Small intestine (tissue), 7 donors: ENCODE measurements around the gene NPAS2. TPM values are rescaled to one million over a fixed set of nuclear protein-coding genes. Genes with fewer than 3 reads are reported as not detected.

Experiments
- DNase-seq, 2 donors: peaks; one replicate each; pipeline versions ENCODE4 v3.0.0 to v3.0.0-alpha.2; 2013
- FAIRE-seq: peaks from 2 replicates; lab custom pipeline; 2012; peaks lifted over from hg19 to GRCh38; lab: Jason Lieb, UNC
- H3K27ac ChIP-seq, 3 donors: one replicate each; pipeline ENCODE4 v1.5.1; 2013; ENCODE audit warnings: low read length in 2 of 3, mild to moderate bottlenecking in 2 of 3, control low read depth in 1 of 3, inconsistent platforms in 1 of 3, low read depth in 1 of 3, moderate library complexity in 1 of 3
- H3K27me3 ChIP-seq, 3 donors: one replicate each; pipeline ENCODE4 v1.6.1; 2013; ENCODE audit warnings: low read length in 3 of 3, inconsistent platforms in 1 of 3; ENCODE audit not compliant: control insufficient read depth in 3 of 3, insufficient read depth in 3 of 3
- H3K36me3 ChIP-seq, 3 donors: one replicate each; pipeline ENCODE4 v1.6.1; 2013; ENCODE audit warnings: low read length in 3 of 3, inconsistent platforms in 1 of 3, low read depth in 1 of 3, mild to moderate bottlenecking in 1 of 3, moderate library complexity in 1 of 3; ENCODE audit not compliant: control insufficient read depth in 3 of 3, insufficient read depth in 2 of 3
- H3K4me1 ChIP-seq, 3 donors: one replicate each; pipeline ENCODE4 v1.6.1; 2013; ENCODE audit warnings: low read length in 2 of 3, inconsistent platforms in 1 of 3, low read depth in 1 of 3, mild to moderate bottlenecking in 1 of 3, moderate library complexity in 1 of 3; ENCODE audit not compliant: control insufficient read depth in 3 of 3, insufficient read depth in 2 of 3
- H3K4me3 ChIP-seq, 3 donors: one replicate each; pipeline ENCODE4 v1.5.1; 2013; ENCODE audit warnings: low read length in 3 of 3, control low read depth in 1 of 3, inconsistent platforms in 1 of 3, low read depth in 1 of 3, mild to moderate bottlenecking in 1 of 3, moderate library complexity in 1 of 3
- H3K9me3 ChIP-seq, 2 donors: one replicate each; pipeline ENCODE4 v1.6.1; 2013; ENCODE audit warnings: low read depth in 1 of 2, low read length in 1 of 2; ENCODE audit not compliant: control insufficient read depth in 2 of 2, insufficient read depth in 1 of 2
- WGBS, 3 donors: extraction: QIAGEN DNeasy Blood & Tissue Kit; methylation state at CpG; one replicate each; pipeline ENCODE4 v1.1.7; 2013; 5-methylcytosine and 5-hydroxymethylcytosine counted together
- polyA plus RNA-seq, 4 donors: library from polyadenylated mRNA; stranded (reverse) in 3 of 4; unstranded in 1 of 4; fragments of 200-250 nt in 3 of 4; fragments of 120-200 nt in 1 of 4; gene quantifications; one replicate each; pipeline versions ENCODE4 v1.2.1 to v1.2.3, GENCODE V29; 2013
- donor health status: healthy with polysubstance abuse.
- donor health status: control.
- donor health status: control.
- donor health status: Bipolar disorder and iron deficiency.
- donor health status: healthy.

NPAS2 gene
- polyA plus RNA-seq, 4 donors: 23.9 to 34.2 (median 26.3) TPM

DNA sequence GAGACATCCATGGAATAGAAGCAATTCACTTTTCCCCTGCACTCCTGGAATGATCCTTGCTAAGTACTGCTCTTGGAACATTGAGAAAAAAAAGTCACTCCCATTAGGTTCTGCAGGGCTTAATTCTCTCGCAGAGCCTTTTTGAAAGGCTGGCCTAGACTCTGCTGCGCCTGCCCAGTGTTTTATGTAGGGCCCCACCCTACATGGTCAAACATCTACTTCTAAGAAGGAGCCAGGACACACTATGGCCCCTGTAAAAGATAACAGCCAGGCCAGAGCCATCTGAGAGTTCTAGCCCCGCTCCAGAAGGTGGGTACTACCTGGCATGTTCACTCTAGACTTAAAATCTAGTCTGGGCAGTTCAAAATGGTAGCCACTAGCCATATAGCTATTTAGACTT is 30.6 kb upstream of the NPAS2 start:
- no peak for FAIRE-seq
- H3K9me3 ChIP-seq: no peaks in the 10 kb centered on the region
- 73 to 95% (median 85%) methylated on average over 3 of the region's 3 CpGs for WGBS, 3 donors
- no peak overlapping the region for H3K27ac ChIP-seq
- no peaks in the 10 kb centered on the region for H3K27me3 ChIP-seq
- peaks cover 0 to 26% (median 10%) of the 10 kb centered on the region in 3 donors for H3K4me1 ChIP-seq
- H3K4me3 ChIP-seq: no peak overlapping the region
- DNase-seq: peak in 1 of 2 donors; percentile 44
- no peaks in the 10 kb centered on the region for H3K36me3 ChIP-seq

DNA sequence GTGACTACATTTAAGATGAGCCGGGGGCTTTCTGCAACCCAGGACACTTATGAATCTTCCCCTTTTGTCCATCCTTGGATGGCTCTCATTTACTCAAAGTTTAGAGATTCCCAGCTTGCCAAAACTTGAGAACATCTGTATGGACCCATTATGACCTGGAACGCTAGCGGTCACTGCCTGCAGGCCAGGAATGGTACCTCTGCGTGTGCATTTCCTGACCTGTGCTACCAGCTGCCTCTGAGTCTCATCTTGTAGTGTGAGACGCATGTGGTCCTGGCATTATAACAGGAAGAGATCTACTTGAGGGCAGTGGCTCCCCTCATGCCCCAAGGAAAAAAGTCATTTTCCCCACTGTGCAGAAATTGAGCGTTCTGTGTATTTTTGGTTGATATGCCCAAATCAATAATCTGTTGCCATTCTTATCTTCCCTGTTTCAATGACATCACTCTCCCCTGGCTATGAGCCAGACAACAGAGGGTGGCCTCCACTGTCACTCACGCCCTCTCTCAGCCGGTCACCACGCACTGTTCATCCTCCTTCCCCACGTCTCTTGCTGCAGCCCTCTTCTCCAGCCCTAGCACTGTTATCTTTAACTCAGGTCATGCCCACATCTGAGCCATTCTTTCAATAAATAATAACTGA is 28.5 kb upstream of the NPAS2 start:
- peaks cover 0 to 2% (median 0%) of the 10 kb centered on the region in 3 donors for H3K27me3 ChIP-seq
- no peak overlapping the region for H3K27ac ChIP-seq
- peaks cover 0 to 7% (median 6%) of the 10 kb centered on the region in 3 donors for H3K4me1 ChIP-seq
- H3K4me3 ChIP-seq: no peak overlapping the region
- no peak for FAIRE-seq
- DNase-seq: peak; percentile 41 to 53
- 48 to 68% (median 54%) methylated on average over 10 of the region's 10 CpGs for WGBS, 3 donors
- H3K9me3 ChIP-seq: peaks cover 0 to 3% of the 10 kb centered on the region in 2 donors
- no peaks in the 10 kb centered on the region for H3K36me3 ChIP-seq

DNA sequence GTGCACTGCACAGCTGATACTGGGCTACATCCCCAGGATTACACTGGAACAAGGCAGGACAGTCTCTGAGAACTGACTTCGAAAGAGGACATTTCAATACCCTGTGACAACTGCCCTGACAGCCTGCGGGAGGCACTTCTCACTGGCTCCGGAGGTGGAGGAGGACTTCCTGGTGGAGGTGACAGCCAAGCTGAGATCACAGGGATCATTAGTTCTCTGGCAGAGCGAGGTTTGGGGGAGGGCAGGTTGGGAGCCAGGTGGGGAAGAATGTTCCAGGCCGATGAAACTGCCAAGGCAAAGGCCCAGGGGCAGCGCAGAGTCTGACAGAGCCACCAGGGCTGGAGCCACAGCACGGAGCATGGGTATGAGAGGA is 28.0 kb upstream of the NPAS2 start:
- FAIRE-seq (no peak), DNase-seq (no peak)
- peaks cover 0 to 3% of the 10 kb centered on the region in 2 donors for H3K9me3 ChIP-seq
- WGBS, 3 donors: 55 to 80% (median 72%) methylated on average over 7 of the region's 7 CpGs
- peaks cover 0 to 2% (median 0%) of the 10 kb centered on the region in 3 donors for H3K27me3 ChIP-seq
- H3K36me3 ChIP-seq: no peaks in the 10 kb centered on the region
- no peak overlapping the region for H3K4me3 ChIP-seq
- peaks cover 0 to 6% (median 2%) of the 10 kb centered on the region in 3 donors for H3K4me1 ChIP-seq
- no peak overlapping the region for H3K27ac ChIP-seq

DNA sequence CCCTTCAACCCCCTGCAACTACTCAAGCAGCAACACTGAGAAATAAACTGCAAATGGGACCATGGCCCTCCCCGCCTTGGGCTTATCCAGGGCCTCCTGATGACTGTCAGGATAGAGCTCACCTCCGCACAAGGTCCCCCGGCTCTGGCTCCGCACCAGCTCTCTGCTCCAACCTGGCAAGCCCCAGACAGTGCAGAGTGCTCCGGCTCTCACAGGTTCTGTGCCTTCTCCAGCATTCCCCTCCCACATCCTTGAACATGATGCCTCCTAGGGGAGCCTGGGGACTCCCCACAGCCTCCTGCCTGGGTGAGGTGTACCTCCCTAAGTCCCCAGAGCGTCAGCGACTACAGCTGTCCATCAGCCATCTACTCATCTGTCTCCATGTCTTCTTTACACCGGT is 26.7 kb upstream of the NPAS2 start:
- H3K4me1 ChIP-seq: peaks cover 0 to 6% (median 2%) of the 10 kb centered on the region in 3 donors
- peaks cover 0 to 2% (median 0%) of the 10 kb centered on the region in 3 donors for H3K27me3 ChIP-seq
- H3K4me3 ChIP-seq: no peak overlapping the region
- no peak overlapping the region for H3K27ac ChIP-seq
- DNase-seq (no peak), FAIRE-seq (no peak)
- H3K9me3 ChIP-seq: peaks cover 0 to 3% of the 10 kb centered on the region in 2 donors
- no peaks in the 10 kb centered on the region for H3K36me3 ChIP-seq
- WGBS, 3 donors: 90 to 91% (median 90%) methylated on average over 8 of the region's 8 CpGs

DNA sequence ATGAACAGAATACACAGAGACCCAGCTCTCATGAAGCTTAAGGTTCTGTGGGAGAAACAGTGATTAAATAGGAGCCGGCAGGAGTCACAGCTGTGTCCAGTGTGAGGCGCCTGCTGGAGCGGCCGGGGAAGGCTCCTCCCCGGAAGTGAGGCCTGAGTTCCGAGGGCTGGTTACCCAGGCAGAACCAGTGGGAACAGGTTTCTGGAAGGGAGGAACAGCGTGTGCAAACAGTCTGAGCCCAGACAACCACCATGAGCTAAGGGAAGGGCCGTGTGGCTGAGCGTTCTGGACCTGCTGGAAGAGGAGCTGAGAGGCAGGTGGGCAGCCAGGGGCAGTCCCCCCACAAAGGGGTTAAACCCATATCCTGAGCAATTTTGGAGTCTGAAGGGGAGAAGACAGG is 26.0 kb upstream of the NPAS2 start:
- 77 to 86% (median 86%) methylated on average over 9 of the region's 9 CpGs for WGBS, 3 donors
- H3K36me3 ChIP-seq: no peaks in the 10 kb centered on the region
- DNase-seq: no peak
- FAIRE-seq: no peak
- no peak overlapping the region for H3K27ac ChIP-seq
- peaks cover 0 to 4% (median 2%) of the 10 kb centered on the region in 3 donors for H3K4me1 ChIP-seq
- peaks cover 0 to 2% (median 0%) of the 10 kb centered on the region in 3 donors for H3K27me3 ChIP-seq
- H3K9me3 ChIP-seq: peaks cover 0 to 3% of the 10 kb centered on the region in 2 donors
- H3K4me3 ChIP-seq: no peak overlapping the region

DNA sequence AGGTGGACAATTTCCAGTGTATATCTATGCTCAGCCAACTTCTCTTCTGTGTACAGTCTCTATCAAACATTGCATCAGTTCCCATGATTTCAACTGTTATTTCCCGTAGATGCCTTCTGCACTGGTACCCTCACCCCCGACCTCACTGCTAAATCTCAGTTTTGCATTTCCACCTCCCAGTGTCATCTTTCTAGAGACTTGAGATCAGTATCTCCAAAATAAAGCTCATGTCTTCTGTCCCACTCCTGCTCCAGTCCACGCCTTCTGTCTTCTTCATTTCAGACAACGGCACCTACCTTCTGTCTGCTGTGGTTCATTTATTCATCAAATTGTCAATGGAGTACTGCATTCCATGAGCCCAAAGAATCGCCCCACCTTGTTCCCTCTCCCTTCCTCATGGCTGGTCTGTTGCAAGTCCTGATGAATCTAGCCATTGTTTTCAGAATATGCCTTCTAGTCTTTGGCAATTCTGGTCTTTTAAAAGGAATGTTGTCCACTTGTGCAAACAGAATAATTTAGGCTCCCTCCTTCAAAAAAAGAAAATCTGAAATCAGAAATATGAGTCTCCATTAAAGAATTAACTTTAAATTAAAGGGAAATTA is 23.3 kb upstream of the NPAS2 start:
- Histone ChIP-seq H3K36me3 (no peaks in the 10 kb centered on the region), H3K9me3 (peaks cover 0 to 3% of the 10 kb centered on the region in 2 donors), H3K4me3 (no peak overlapping the region), H3K27me3 (peaks cover 0 to 2% (median 0%) of the 10 kb centered on the region in 3 donors), H3K27ac (no peak overlapping the region), H3K4me1 (no peaks in the 10 kb centered on the region)
- WGBS, 3 donors: 82 to 90% (median 88%) methylated on average over 5 of the region's 5 CpGs
- FAIRE-seq (no peak), DNase-seq (no peak)

DNA sequence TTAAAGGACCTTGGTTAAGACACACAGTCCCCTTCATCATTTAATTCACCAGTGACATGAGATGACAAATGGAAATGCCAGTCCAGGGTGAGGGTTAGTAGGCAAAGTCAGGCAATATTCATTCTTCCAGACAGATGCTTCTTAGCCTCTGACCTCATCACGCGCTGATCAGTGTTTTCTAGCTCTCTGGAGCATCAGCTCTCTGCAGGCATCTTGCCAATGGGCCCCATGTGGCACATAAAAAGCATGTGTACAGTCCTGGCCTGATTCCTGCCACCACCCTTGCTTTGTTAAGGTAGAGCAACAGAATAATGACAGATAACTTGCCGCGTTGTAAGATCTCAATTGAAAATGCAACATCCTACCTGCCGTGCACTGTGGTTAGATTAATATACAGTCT is 20.3 kb upstream of the NPAS2 start:
- H3K4me1 ChIP-seq: no peaks in the 10 kb centered on the region
- H3K27ac ChIP-seq: no peak overlapping the region
- 77 to 84% (median 84%) methylated on average over 5 of the region's 5 CpGs for WGBS, 3 donors
- H3K36me3 ChIP-seq: no peaks in the 10 kb centered on the region
- H3K4me3 ChIP-seq: no peak overlapping the region
- peaks cover 0 to 3% of the 10 kb centered on the region in 2 donors for H3K9me3 ChIP-seq
- H3K27me3 ChIP-seq: peaks cover 0 to 4% (median 0%) of the 10 kb centered on the region in 3 donors
- FAIRE-seq: no peak
- no peak for DNase-seq

DNA sequence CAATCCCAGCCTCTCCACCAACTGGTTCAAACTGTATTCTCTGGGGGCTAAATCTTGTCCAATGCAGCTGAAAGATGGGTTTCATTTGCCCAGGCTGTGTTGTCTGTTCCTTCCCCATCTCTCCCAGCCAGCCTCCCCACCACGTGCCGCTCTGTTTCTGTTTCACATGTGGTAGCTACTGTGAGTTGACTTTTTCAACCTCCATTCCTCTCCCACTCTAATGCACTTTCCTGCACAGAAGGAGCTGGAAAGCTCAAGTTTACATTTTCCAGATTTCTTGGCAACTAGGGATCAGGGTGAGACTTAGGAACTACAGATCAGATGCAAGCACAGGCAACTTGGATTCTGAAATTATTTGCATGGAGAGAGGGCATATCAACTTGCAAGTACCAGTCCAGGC is 19.0 kb upstream of the NPAS2 start:
- 69 to 83% (median 77%) methylated on average over 2 of the region's 2 CpGs for WGBS, 3 donors
- Histone ChIP-seq H3K36me3 (no peaks in the 10 kb centered on the region), H3K27me3 (peaks cover 0 to 2% (median 0%) of the 10 kb centered on the region in 3 donors), H3K27ac (no peak overlapping the region), H3K9me3 (no peaks in the 10 kb centered on the region), H3K4me1 (no peaks in the 10 kb centered on the region), H3K4me3 (no peak overlapping the region)
- no peak for FAIRE-seq
- no peak for DNase-seq
